ENCODE measurements around the gene PHEX. TPM values are rescaled to one million over a fixed set of nuclear protein-coding genes. Genes with fewer than 3 reads are reported as not detected.

The PHEX gene
- total RNA-seq, 6 experiments from 2014 or later = 0.05 to 0.10 (median 0.07) TPM

GRCh38 chrX:22012051-22012450, 20.1 kb upstream of the PHEX start:
- Mint-ChIP-seq H3K36me3 (ENCODE audit: low read depth) (no peaks in the 10 kb centered on the region; the same call in 1 of the 2 replicates), H3K27me3 (ENCODE audit: insufficient read depth) (peaks cover 1% of the 10 kb centered on the region; the same call in 1 of the 2 replicates), H3K4me3 (no peak overlapping the region), H3K27ac (no peak overlapping the region), H3K9me3 (no peaks in the 10 kb centered on the region), H3K4me1 (ENCODE audit: low read depth) (no peaks in the 10 kb centered on the region)
- TF ChIP-seq, protein P1, sequence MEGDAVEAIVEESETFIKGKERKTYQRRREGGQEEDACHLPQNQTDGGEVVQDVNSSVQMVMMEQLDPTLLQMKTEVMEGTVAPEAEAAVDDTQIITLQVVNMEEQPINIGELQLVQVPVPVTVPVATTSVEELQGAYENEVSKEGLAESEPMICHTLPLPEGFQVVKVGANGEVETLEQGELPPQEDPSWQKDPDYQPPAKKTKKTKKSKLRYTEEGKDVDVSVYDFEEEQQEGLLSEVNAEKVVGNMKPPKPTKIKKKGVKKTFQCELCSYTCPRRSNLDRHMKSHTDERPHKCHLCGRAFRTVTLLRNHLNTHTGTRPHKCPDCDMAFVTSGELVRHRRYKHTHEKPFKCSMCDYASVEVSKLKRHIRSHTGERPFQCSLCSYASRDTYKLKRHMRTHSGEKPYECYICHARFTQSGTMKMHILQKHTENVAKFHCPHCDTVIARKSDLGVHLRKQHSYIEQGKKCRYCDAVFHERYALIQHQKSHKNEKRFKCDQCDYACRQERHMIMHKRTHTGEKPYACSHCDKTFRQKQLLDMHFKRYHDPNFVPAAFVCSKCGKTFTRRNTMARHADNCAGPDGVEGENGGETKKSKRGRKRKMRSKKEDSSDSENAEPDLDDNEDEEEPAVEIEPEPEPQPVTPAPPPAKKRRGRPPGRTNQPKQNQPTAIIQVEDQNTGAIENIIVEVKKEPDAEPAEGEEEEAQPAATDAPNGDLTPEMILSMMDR (IDR thresholded peaks at IDR 0.05) = no peak
- DNase-seq = no peak

DNA sequence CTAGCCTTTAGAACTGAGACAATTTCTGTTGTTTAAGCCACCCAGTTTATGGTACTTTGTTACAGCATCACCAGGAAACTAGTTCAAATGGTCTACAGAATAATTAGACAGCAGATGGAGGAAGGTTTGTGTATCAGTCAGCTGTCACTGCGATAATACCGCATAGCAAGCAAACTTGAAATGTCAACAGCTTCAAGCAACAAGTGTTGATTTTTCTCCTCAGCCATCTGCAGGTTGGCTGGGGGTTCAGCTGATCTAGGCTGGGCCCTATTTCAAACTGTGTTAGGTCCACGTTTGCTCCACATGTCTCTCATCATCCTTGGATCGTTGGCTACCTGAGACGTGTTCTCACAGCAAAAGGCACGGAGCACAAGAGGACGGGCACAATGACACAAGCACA, 19.2 kb upstream of the PHEX start:
- no peaks in the 10 kb centered on the region for H3K9me3 Mint-ChIP-seq
- DNase-seq = no peak
- TF ChIP-seq, protein P1 (IDR thresholded peaks at IDR 0.05) = no peak
- H3K27me3 Mint-ChIP-seq (ENCODE audit: insufficient read depth) = peaks cover 1% of the 10 kb centered on the region; the same call in 1 of the 2 replicates
- no peaks in the 10 kb centered on the region for H3K4me1 Mint-ChIP-seq (ENCODE audit: low read depth)
- H3K36me3 Mint-ChIP-seq (ENCODE audit: low read depth) = no peaks in the 10 kb centered on the region; the same call in 1 of the 2 replicates
- no peak overlapping the region for H3K4me3 Mint-ChIP-seq
- H3K27ac Mint-ChIP-seq = no peak overlapping the region

DNA sequence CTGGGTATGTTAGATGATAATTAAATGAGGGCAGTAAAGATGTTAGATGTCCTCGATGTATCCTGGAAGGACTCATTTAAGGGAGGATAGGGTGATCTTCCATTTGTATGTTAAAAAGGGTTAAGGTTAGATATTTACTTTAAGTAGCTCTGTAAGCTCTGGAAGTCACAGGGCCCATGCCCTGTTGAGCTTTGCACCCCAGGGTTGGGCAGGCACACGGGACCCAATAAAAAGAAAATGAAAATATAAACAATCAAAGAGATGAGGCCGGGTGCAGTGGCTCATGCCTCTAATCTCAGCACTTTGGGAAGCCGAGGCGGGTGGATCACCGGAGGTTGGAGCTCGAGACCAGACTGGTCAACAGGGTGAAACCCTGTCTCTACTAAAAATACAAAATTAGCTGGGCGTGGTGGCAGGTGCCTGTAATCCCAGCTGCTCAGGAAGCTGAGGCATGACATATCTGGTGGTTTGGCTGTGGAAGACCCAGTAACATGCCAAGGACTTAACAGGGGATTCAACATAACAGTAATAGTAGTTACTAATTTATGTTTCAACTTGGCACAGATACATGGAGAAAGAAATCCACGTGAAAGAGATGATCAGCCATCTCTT, 16.9 kb upstream of the PHEX start:
- TF ChIP-seq, protein P1 (IDR thresholded peaks at IDR 0.05) = no peak
- no peaks in the 10 kb centered on the region for H3K36me3 Mint-ChIP-seq (ENCODE audit: low read depth)
- no peaks in the 10 kb centered on the region for H3K4me1 Mint-ChIP-seq (ENCODE audit: low read depth)

GRCh38 chrX:22021751-22022324, 10.3 kb upstream of the PHEX start:
- Mint-ChIP-seq H3K9me3 (no peaks in the 10 kb centered on the region), H3K36me3 (ENCODE audit: low read depth) (no peaks in the 10 kb centered on the region), H3K27me3 (ENCODE audit: insufficient read depth) (peaks cover 2% of the 10 kb centered on the region; the same call in 1 of the 2 replicates), H3K4me1 (ENCODE audit: low read depth) (no peaks in the 10 kb centered on the region), H3K4me3 (no peak overlapping the region), H3K27ac (no peak overlapping the region)
- no peak for DNase-seq
- TF ChIP-seq, protein P1 (IDR thresholded peaks at IDR 0.05) = no peak

More for the DNA sequence above, 16.9 kb upstream of the PHEX start:
- Mint-ChIP-seq H3K4me3 (no peak overlapping the region), H3K27me3 (ENCODE audit: insufficient read depth) (no peaks in the 10 kb centered on the region; the same call in 1 of the 2 replicates), H3K9me3 (no peaks in the 10 kb centered on the region), H3K27ac (no peak overlapping the region)
- DNase-seq = no peak

GRCh38 chrX:22024577-22024976, 7.5 kb upstream of the PHEX start:
- no peaks in the 10 kb centered on the region for H3K9me3 Mint-ChIP-seq

More at GRCh38 chrX:22024577-22024976, 7.5 kb upstream of the PHEX start:
- H3K36me3 Mint-ChIP-seq (ENCODE audit: low read depth) = no peaks in the 10 kb centered on the region
- H3K4me1 Mint-ChIP-seq (ENCODE audit: low read depth) = no peaks in the 10 kb centered on the region
- H3K4me3 Mint-ChIP-seq = no peak overlapping the region
- DNase-seq = no peak
- TF ChIP-seq, protein P1 (IDR thresholded peaks at IDR 0.05) = no peak
- H3K27ac Mint-ChIP-seq = no peak overlapping the region
- peaks cover 2% of the 10 kb centered on the region; the same call in 1 of the 2 replicates for H3K27me3 Mint-ChIP-seq (ENCODE audit: insufficient read depth)

All from HFFc6 (cell line).